K562 (cell line): Measurements from ENCODE around the gene ZNF296. TPM values are rescaled to one million over a fixed set of nuclear protein-coding genes. Genes with fewer than 3 reads are reported as not detected.

Experiments
- ATAC-seq: fragments of 200-7000 bp; cut with Tn5 transposase; 3 replicates; pipeline ENCODE4 v1.9.1; 2020; ENCODE audit warnings: moderate library complexity
- BruUV-seq: library from RNA; stranded (reverse); fragments of 400-500 nt; replicated peaks from 2 replicates; lab custom pipeline; 2021; lab: Mats Ljungman, UMichigan
- CTCF ChIA-PET: fragments of 300-600 bp; formaldehyde crosslinking; extraction: SDS; loops from one replicate; lab custom pipeline; 2021; ENCODE audit warnings: low intra/inter-chr PET ratio; lab: Yijun Ruan, JAX
- POLR2A ChIA-PET: fragments of 300-600, 350-650 bp; sonication (Branson Sonifier 250); formaldehyde crosslinking; extraction: SDS; loops from one replicate; lab custom pipeline; 2021; ENCODE audit warnings: antibody characterized with exemption, inconsistent platforms; lab: Yijun Ruan, JAX
- DNase-seq, 4 experiments: peaks; one replicate each; pipeline versions ENCODE4 v3.0.0 to v3.0.0-alpha.2; 2011 to 2018; ENCODE audit warnings: low spot score in 3 of 4, mixed read lengths in 3 of 4; ENCODE audit errors: extremely low read depth in 1 of 4
- FAIRE-seq: peaks from 2 replicates; lab custom pipeline; 2011; peaks lifted over from hg19 to GRCh38; lab: Jason Lieb, UNC
- H2AFZ ChIP-seq: 2 replicates; pipeline ENCODE4 v1.6.0; 2011; ENCODE audit warnings: low read depth, low read length, control low read depth, inconsistent platforms
- H3K27ac ChIP-seq: fragments of 200-600 bp; 3 replicates; pipeline ENCODE4 v1.8.0; 2011; ENCODE audit warnings: low read depth, mild to moderate bottlenecking, control low read depth, inconsistent platforms, low read length, moderate library complexity, mixed read lengths; ENCODE audit errors: extremely low read depth
- H3K27me3 ChIP-seq, 2 experiments: fragments of 300-600 bp in 1 of 2; 2 replicates in 1 of 2; 3 replicates in 1 of 2; pipeline versions ENCODE4 v1.6.0 to v1.8.0; 2011; ENCODE audit warnings: inconsistent platforms in 2 of 2, low read length in 2 of 2, mild to moderate bottlenecking in 1 of 2, mixed read lengths in 1 of 2, moderate library complexity in 1 of 2; ENCODE audit not compliant: control insufficient read depth in 2 of 2, insufficient read depth in 2 of 2
- H3K36me3 ChIP-seq: fragments of 300-600 bp; 3 replicates; pipeline ENCODE4 v1.8.0; 2011; ENCODE audit warnings: mild to moderate bottlenecking, low read length, inconsistent platforms; ENCODE audit not compliant: control insufficient read depth, insufficient read depth
- H3K4me1 ChIP-seq, 2 experiments: fragments of 200-600 bp in 1 of 2; replicated peaks in 1 of 2; 2 replicates in 1 of 2; 3 replicates in 1 of 2; pipeline versions ENCODE4 v1.5.1 to v1.8.0; 2011; ENCODE audit warnings: inconsistent platforms in 2 of 2, low read length in 2 of 2, mild to moderate bottlenecking in 1 of 2, mixed read lengths in 1 of 2, moderate library complexity in 1 of 2; ENCODE audit not compliant: control insufficient read depth in 2 of 2, insufficient read depth in 2 of 2
- H3K4me2 ChIP-seq: 2 replicates; pipeline ENCODE4 v1.6.1; 2011; ENCODE audit warnings: low read length, control low read depth, inconsistent platforms, mixed read lengths; ENCODE audit not compliant: insufficient read depth
- H3K4me3 ChIP-seq: fragments of 200-600 bp; sonication (generic), shearing (Covaris generic); 2 replicates; pipeline ENCODE4 v1.5.1; 2016; ENCODE audit warnings: control low read depth, inconsistent platforms
- H3K79me2 ChIP-seq: fragments of 200-600 bp; 3 replicates; pipeline ENCODE4 v1.8.0; 2011; ENCODE audit warnings: low read length, inconsistent platforms; ENCODE audit not compliant: control insufficient read depth, insufficient read depth
- H3K9ac ChIP-seq, 2 experiments: 2 replicates each; pipeline versions ENCODE4 v1.6.0 to v1.6.1; 2011; ENCODE audit warnings: low read depth in 2 of 2, low read length in 2 of 2, control low read depth in 1 of 2, inconsistent platforms in 1 of 2, mild to moderate bottlenecking in 1 of 2, mixed read lengths in 1 of 2; ENCODE audit not compliant: insufficient read depth in 1 of 2
- H3K9me1 ChIP-seq: one replicate; pipeline ENCODE4 v1.6.0; 2011; ENCODE audit warnings: inconsistent platforms, mild to moderate bottlenecking, low read length, moderate library complexity; ENCODE audit not compliant: control insufficient read depth, insufficient read depth
- H3K9me3 ChIP-seq: replicated peaks from 2 replicates; pipeline ENCODE4 v1.5.1; 2011; ENCODE audit warnings: low read depth, low read length, inconsistent platforms; ENCODE audit not compliant: control insufficient read depth, insufficient read depth
- H4K20me1 ChIP-seq: replicated peaks from 2 replicates; pipeline ENCODE4 v1.6.1; 2011; ENCODE audit warnings: low read length, inconsistent platforms, mixed read lengths; ENCODE audit not compliant: control insufficient read depth, insufficient read depth
- C11orf30 ChIP-seq: fragments of 450-650 bp; IDR thresholded peaks from 2 replicates; pipeline ENCODE4 v1.6.1; 2016; ENCODE audit warnings: low read depth, mild to moderate bottlenecking
- MAFG ChIP-seq: fragments of 450-650 bp; conservative IDR thresholded peaks from 2 replicates; pipeline ENCODE4 v1.6.1; 2016; ENCODE audit warnings: missing genetic modification characterization, missing compliant biosample characterization
- MAFK ChIP-seq: IDR thresholded peaks from 2 replicates; pipeline ENCODE4 v1.6.1; 2011; ENCODE audit warnings: low read length, improper control_type of control experiment
- NFE2 ChIP-seq: IDR thresholded peaks from 2 replicates; pipeline ENCODE4 v1.6.1; 2014; ENCODE audit warnings: antibody characterized with exemption, low read depth
- PTRF ChIP-seq: fragments of 450-650 bp; IDR thresholded peaks from 2 replicates; pipeline ENCODE4 v1.6.1; 2016; ENCODE audit warnings: mild to moderate bottlenecking, missing genetic modification characterization, missing compliant biosample characterization
- ZNF311 ChIP-seq: fragments of 250-450 bp; sonication (Bioruptor Pico); IDR thresholded peaks from 2 replicates; pipeline ENCODE4 v1.4.0; 2020; ENCODE audit warnings: mild to moderate bottlenecking, moderate library complexity
- ZNF316 ChIP-seq: fragments of 450-650 bp; IDR thresholded peaks from 2 replicates; pipeline ENCODE4 v1.6.1; 2016
- WGBS: fragments of 100-300 bp; shearing (Covaris generic); methylation state at CpG from one replicate; pipeline ENCODE4 v1.1.6; 2016; ENCODE audit warnings: low coverage, mixed read lengths; ENCODE audit not compliant: insufficient coverage; ENCODE audit errors: missing lambda C conversion rate; 5-methylcytosine and 5-hydroxymethylcytosine counted together
- in situ Hi-C: fragments of 300-500 bp; cut with MboI; formaldehyde crosslinking; loops from 4 replicates; pipeline ENCODE4 v1.15.0; 2018; ENCODE audit warnings: inconsistent platforms, mixed read lengths
- intact Hi-C: fragments of 100-400 bp; cut with micrococcal nuclease; formaldehyde crosslinking; loops from 2 replicates; pipeline ENCODE4 v1.14.2; 2022
- polyA plus RNA-seq, 8 experiments: library from polyadenylated mRNA; depleted of rRNA in 4 of 8; stranded (reverse) in 5 of 8; unstranded in 3 of 8; fragments of >200 nt; fragmentation: Nextera tagmentation in 2 of 8; fragmentation: Illumina TruSeq in 1 of 8; extraction: Ambion mirVana in 2 of 8; extraction: Trizol in 1 of 8; gene quantifications; 2 replicates each; pipeline versions ENCODE4 v1.2.1 to v1.2.3, GENCODE V29; 2011 to 2014; ENCODE audit warnings: inconsistent platforms in 1 of 8, missing spikeins in 1 of 8
- total RNA-seq, 7 experiments: library from RNA; depleted of rRNA in 6 of 7; stranded (reverse); fragments of >200 nt in 6 of 7; fragmentation: Illumina TruSeq in 2 of 7; extraction: Trizol in 2 of 7; gene quantifications; 2 replicates each; pipeline versions ENCODE4 v1.2.1 to v1.2.3, GENCODE V29; 2011 to 2021; ENCODE audit warnings: low replicate concordance in 1 of 7
- TF ChIP-seq, protein P1 (sequence below), 3 experiments: fragments of 200-800 bp in 1 of 3; sonication (Bioruptor generic) in 1 of 3; sonication (generic) in 1 of 3; formaldehyde crosslinking in 1 of 3; IDR thresholded peaks; 2 replicates each; pipeline versions ENCODE4 v1.6.1 to v1.8.0; 2016 to 2022; ENCODE audit warnings: mild to moderate bottlenecking in 2 of 3, missing compliant biosample characterization in 2 of 3, missing genetic modification characterization in 2 of 3, missing genetic modification reagents in 1 of 3

The ZNF296 gene
- total and polyA plus RNA-seq, 9 of the 15 experiments (the other 6 are each of a cell fraction or from before 2014, with no cell fraction given), result 0.03 to 8.8 (median 0.47) TPM; not detected in 1

DNA sequence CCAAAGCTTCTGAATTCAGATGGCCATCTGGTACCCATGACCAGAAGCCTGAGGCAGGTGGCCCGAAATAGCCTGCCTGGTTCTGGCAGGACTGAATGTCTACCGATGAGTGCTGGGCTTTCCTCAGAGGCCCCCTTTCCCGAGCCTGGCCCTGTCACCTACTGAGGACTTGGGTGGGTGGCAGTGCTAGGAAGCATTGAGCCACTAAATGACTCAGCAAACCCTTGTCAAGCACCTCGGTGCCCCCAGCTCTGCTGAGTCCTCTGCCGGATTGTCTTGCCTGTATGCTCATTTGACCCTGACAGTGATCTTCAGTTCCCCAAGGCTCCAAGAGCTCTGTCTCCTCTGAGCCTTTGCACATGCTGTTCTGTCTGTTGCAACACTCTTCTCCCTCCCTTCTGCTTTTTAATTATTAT, 34.6 kb upstream of the ZNF296 start:
- BruUV-seq, result no TSS peak
- peak; percentile 50 for ATAC-seq
- intact Hi-C loops, result no loop called here
- Histone ChIP-seq H3K9me1 (no peaks in the 10 kb centered on the region), H3K9ac (peak overlapping the region in 1 of 2 experiments; percentile 85; a peak in 1 of 4 replicates), H2AFZ (no peak overlapping the region), H4K20me1 (peaks cover 11% of the 10 kb centered on the region), H3K4me2 (no peak overlapping the region), H3K4me3 (no peak overlapping the region), H3K9me3 (no peaks in the 10 kb centered on the region), H3K79me2 (peaks cover 74% of the 10 kb centered on the region), H3K36me3 (peaks cover 23% of the 10 kb centered on the region; the same call in 2 of the 3 replicates), H3K4me1 (peaks cover 4 to 12% of the 10 kb centered on the region in 2 experiments; a peak in 4 of 5 replicates), H3K27ac (no peak overlapping the region), H3K27me3 (no peaks in the 10 kb centered on the region)
- ChIA-PET POLR2A (interaction anchor here (1.1 to 1.3 kb wide), 2 partner anchors 12 to 18 kb away, joined by 3 read pairs; no protein-coding TSS in a partner anchor), CTCF (no interaction called here)
- peak; percentile 32 for FAIRE-seq
- in situ Hi-C loops, result no loop called here
- peak; percentile 70 for TF ChIP-seq NFE2
- TF ChIP-seq PTRF (tag), result no peak
- 0 out of 2 replicates have a peak, but pooled peaks have one; percentile 27 for TF ChIP-seq MAFG (tag)
- peak; percentile 18; the same call in 1 of the 2 replicates for TF ChIP-seq MAFK
- TF ChIP-seq C11orf30, result peak; percentile 52
- 0 out of 2 replicates have a peak, but pooled peaks have one; percentile 30 for TF ChIP-seq ZNF316
- TF ChIP-seq, protein P1, sequence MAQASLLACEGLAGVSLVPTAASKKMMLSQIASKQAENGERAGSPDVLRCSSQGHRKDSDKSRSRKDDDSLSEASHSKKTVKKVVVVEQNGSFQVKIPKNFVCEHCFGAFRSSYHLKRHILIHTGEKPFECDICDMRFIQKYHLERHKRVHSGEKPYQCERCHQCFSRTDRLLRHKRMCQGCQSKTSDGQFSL (CRISPR knock-in tag; IDR thresholded peaks at IDR 0.05), result no peak
- TF ChIP-seq, protein P1 (tag; IDR thresholded peaks at IDR 0.05), result no peak
- TF ChIP-seq ZNF311 (CRISPR knock-in tag), result no peak
- WGBS, result 48% methylated on average over 5 of the region's 5 CpGs
- peak in 1 of 4 experiments; percentile 29 for DNase-seq
